GM12873 (cell line): ENCODE data around the gene BMP7.

Source experiments
- TF ChIP-seq, protein P1 (sequence below): IDR thresholded peaks from 2 replicates; pipeline ENCODE4 v1.5.1; 2012; ENCODE audit warnings: low read depth, mild to moderate bottlenecking, moderate library complexity, low read length, control low read depth; ENCODE audit not compliant: insufficient read depth; ENCODE audit errors: missing control alignments

The BMP7 gene

DNA sequence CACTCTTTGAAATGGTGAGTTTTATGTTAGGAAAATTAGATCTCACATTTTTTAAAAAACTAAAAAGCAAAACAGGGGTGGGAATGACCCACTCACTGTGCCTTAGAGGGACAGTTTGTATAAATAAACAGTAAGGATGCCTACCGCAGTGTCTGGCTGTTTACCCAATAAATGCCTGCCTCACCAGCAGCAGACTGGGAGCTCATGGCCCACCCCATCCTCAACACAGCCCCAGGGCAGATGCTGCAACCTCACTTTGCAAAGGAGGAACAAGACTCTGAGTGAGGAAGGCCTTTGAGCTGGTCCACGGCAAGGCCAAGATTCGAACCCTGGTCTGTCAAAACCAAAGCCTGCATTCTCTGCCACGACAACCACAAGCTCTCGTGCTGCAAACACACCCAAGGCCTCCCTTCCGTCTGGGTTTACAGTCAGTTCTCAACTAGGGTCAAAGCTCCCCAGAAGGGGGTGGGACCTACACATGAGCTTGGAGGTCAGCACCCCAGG, 77.8 kb downstream of the BMP7 start:
- TF ChIP-seq, protein P1, sequence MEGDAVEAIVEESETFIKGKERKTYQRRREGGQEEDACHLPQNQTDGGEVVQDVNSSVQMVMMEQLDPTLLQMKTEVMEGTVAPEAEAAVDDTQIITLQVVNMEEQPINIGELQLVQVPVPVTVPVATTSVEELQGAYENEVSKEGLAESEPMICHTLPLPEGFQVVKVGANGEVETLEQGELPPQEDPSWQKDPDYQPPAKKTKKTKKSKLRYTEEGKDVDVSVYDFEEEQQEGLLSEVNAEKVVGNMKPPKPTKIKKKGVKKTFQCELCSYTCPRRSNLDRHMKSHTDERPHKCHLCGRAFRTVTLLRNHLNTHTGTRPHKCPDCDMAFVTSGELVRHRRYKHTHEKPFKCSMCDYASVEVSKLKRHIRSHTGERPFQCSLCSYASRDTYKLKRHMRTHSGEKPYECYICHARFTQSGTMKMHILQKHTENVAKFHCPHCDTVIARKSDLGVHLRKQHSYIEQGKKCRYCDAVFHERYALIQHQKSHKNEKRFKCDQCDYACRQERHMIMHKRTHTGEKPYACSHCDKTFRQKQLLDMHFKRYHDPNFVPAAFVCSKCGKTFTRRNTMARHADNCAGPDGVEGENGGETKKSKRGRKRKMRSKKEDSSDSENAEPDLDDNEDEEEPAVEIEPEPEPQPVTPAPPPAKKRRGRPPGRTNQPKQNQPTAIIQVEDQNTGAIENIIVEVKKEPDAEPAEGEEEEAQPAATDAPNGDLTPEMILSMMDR = no peak

DNA sequence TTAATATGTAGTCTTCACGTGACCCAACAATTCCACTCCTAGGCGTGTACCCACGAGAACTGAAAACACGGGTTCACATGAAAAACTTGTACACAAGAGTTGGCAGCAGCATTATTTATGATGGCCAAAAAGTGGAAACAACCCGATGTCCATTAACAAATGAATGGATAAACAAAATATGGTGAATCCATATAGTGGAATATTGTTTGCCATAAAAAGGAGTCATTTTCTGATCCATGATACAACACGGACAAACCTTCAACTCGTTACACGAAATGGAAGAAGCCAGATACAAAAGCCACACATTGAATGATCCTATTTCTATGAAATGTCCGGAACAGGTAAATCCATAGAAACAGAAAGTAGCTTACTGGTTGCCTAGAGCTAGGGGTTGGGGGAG, 78.4 kb downstream of the BMP7 start:
- TF ChIP-seq, protein P1 = no peak

DNA sequence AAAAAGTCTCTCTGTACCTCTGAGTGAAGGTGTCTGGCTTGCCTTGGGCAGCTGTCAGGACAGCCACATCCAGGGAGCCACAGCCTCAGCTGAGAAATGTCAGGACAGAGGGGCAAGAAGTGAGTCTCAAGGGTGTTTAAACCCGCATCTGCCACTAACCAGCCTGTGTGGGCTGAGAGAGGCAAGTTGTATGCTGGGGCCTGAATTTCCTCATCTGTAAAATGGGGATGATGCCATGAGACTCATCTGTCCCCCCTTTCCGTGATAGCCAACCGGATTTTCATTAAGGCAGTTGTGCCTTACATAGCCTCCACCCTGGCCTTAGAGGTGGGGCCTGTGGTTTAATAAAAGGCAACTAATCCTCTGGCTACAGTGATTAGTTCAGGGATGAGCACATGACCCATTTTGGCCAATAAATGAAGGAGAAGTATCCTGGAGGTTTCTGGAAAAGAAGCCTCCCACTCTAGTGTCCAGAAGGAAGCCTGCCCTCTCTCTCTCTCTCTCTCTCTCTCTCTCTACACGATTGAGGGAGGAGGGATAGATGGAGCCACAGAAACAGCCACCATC, 79.3 kb downstream of the BMP7 start:
- TF ChIP-seq, protein P1 = no peak

DNA sequence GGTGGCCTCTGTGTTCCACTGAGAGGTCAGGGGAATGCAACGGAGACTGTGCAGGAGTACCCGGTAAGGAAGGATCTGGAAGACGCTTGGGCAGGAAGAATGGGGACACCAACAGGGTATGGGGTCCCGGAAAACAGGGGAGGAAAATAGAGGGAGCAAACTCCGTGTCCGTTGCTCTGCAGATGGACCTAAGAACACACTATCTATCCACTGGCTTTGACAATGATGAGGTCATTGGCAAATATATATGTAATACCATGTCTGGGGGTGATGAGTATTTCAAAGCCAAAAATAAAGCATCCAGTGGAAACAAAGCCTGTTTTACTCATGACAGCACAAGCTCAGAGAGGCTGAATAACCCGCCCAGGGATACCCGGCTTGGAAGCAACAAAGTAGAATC, 80.2 kb downstream of the BMP7 start:
- TF ChIP-seq, protein P1 = no peak

DNA sequence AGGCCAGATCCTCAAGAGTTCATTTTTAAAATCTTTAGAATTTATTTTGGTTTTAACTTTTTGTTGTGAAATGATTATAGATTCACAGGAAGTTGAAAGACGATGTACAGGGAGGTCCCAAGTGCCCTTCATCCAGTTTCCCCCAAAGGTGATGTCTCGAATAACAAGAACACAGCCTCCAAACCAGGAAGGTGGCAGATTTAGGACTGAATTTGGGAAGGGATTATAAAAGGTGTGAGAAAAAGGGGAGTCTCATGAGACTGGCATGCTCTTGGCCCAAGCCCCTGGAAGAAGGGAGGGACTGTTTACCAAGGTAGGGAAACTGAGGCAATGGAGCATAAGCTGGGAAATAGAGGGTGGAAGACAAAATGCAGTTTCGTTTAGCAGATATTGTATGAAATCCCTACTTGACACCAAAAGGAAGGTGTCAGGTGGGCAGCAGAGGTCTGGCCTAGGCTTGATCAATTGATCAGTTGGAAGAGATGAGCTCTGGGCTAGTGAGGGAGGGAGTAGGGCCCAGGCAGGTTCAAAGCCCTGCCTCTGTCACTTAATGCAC, 81.2 kb downstream of the BMP7 start:
- TF ChIP-seq, protein P1 = no peak

DNA sequence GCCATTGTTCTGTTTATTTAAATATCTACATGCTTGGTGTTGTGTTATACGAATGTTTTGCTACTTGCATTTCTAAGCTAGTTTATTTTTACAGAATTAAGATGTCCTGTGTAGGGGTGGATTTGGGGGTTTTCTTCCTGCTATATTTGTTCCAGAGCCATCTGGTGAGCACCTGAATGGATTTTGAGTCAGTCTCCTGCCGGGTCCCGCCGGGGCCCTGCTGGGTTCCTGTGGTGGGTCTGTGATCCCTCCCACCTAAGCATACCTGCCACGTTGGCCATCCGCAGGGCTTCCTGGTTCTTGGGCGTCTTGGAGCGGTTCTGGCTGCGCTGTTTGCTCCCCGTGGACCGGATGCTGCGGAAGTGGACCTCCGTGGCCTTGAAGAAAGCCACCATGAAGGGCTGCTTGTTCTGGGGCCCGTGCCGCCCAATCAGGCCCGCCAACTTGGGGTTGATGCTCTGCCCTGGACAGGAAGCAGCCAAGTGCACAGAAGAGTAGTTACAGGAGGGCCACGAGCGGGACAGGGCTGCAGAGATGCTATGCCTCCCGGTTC, 82.9 kb downstream of the BMP7 start:
- TF ChIP-seq, protein P1 = no peak

DNA sequence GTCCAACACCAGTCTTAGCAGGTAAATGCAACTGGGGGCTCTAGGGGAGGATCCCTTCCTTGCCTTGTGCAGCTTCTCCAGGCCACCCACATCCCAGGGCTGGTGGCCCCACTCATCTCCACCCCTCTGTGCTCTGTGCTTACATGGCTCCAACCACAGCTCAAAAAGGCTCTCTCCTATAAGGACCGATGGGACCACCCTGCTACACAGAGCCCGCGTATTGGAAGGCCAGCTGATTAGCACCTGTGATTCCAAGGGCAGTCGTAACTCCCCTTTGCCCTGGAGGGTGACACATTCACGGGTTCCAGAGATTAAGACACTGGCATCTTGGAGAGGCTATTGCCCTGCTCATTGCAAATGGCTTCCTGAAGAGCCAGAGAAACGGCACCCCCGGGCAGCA, 84.8 kb downstream of the BMP7 start:
- TF ChIP-seq, protein P1 = no peak
